AG10803 (cell line): ENCODE data around the gene FAM3C.

Experiments used
- DNase-seq: peaks from one replicate; pipeline ENCODE4 v3.0.0; 2010; ENCODE audit warnings: low read depth
- H3K4me3 ChIP-seq: 2 replicates; pipeline ENCODE4 v1.5.1; 2011; ENCODE audit warnings: mild to moderate bottlenecking, low read length, control low read depth
- TF ChIP-seq, protein P1 (sequence below): conservative IDR thresholded peaks from 2 replicates; pipeline ENCODE4 v1.5.1; 2011; ENCODE audit warnings: mild to moderate bottlenecking, low read length, control low read depth, inconsistent platforms

Gene FAM3C

DNA sequence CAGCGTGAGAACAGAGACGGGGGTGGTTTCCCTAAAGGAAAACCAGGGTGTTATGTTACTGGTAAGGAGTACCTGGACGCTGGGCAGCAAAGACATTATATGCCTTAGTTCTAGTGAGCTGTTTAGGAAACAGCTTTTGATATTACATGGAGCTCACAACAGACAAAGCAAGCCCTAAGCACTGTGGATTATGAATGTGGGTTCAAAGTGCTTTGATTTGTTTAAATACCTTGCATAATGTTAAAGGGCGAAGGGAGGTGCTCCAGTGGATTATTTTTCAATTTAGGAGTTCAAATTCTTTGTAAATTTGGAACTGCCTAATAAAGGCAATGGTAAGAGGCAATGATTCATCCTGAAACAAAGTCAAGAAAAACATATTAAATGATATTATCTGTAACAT lies 53.5 kb downstream of the FAM3C start:
- no peak for DNase-seq
- TF ChIP-seq, protein P1, sequence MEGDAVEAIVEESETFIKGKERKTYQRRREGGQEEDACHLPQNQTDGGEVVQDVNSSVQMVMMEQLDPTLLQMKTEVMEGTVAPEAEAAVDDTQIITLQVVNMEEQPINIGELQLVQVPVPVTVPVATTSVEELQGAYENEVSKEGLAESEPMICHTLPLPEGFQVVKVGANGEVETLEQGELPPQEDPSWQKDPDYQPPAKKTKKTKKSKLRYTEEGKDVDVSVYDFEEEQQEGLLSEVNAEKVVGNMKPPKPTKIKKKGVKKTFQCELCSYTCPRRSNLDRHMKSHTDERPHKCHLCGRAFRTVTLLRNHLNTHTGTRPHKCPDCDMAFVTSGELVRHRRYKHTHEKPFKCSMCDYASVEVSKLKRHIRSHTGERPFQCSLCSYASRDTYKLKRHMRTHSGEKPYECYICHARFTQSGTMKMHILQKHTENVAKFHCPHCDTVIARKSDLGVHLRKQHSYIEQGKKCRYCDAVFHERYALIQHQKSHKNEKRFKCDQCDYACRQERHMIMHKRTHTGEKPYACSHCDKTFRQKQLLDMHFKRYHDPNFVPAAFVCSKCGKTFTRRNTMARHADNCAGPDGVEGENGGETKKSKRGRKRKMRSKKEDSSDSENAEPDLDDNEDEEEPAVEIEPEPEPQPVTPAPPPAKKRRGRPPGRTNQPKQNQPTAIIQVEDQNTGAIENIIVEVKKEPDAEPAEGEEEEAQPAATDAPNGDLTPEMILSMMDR = no peak
- no peak overlapping the region for H3K4me3 ChIP-seq

DNA sequence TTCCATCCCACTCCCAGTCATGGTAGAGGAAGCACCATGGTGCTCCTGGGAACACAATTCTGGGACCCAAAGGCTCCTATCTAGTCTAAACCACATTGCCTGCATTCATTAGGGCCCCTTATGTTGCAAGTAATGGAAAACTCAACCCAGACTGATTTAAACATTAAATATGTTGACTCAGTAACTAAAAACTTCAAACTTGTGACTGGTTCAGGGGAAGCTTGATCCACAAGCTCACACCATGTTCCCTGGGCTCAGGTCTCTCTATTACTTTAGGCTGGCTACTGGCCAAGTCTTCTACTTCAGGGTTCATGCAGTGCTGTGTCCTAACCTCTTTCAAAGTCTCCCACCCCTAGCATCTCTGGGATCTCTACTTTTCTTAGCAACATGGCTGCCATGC lies 54.2 kb downstream of the FAM3C start:
- DNase-seq = peak; percentile 17
- TF ChIP-seq, protein P1 = no peak

DNA sequence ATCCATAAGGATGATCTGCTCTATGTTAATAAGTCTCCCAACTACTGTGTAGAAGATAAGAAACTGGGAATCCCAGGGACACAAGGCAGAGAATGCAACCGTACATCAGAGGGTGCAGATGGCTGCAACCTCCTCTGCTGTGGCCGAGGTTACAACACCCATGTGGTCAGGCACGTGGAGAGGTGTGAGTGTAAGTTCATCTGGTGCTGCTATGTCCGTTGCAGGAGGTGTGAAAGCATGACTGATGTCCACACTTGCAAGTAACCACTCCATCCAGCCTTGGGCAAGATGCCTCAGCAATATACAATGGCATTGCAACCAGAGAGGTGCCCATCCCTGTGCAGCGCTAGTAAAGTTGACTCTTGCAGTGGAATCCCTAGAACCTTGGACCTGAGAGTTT lies 57.0 kb downstream of the FAM3C start:
- TF ChIP-seq, protein P1 = no peak
- DNase-seq = no peak

More for the DNA sequence above, 54.2 kb downstream of the FAM3C start:
- H3K4me3 ChIP-seq = no peak overlapping the region

DNA sequence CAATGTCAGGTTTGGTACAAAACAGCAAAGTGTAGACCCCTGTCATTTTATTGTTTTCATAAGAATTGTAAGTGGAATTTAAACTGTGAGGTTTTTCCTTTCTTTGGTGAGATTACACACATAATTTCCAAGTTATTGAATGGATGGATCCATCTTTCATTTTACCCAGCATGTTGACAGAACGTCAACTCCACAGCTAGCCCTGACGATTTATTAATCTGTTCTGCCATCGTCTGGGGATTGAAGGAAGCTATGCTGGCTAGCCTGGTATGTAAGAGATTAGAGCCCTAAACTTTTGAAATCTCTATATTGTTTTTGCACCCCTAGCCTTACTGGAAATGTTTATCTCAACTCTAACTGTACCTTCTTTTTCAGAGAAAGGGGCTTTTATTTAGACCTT lies 58.7 kb downstream of the FAM3C start:
- TF ChIP-seq, protein P1 = peak; percentile 44
- H3K4me3 ChIP-seq = no peak overlapping the region
- DNase-seq = peak; percentile 38

More for the DNA sequence above, 57.0 kb downstream of the FAM3C start:
- H3K4me3 ChIP-seq = no peak overlapping the region

DNA sequence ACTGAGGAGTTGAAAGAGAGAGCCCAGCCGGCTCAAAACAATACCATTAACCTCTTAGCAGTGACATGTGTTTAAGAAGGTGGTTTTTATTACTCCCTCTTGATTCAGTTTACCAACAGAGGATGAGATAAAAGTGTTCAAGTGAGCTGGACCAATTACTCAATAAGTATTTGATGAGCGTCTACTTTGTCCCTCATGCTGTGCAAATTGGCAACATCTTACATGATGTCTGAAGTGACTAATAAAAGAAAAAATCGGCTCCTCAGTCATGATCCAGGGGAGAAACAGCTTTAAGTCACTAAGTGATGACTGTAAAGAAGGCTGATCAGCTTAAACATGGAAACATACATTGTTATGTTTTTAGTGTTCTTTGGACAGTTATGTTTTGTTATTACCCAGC lies 59.5 kb downstream of the FAM3C start:
- H3K4me3 ChIP-seq = no peak overlapping the region
- peak; percentile 51 for DNase-seq
- TF ChIP-seq, protein P1 = no peak

DNA sequence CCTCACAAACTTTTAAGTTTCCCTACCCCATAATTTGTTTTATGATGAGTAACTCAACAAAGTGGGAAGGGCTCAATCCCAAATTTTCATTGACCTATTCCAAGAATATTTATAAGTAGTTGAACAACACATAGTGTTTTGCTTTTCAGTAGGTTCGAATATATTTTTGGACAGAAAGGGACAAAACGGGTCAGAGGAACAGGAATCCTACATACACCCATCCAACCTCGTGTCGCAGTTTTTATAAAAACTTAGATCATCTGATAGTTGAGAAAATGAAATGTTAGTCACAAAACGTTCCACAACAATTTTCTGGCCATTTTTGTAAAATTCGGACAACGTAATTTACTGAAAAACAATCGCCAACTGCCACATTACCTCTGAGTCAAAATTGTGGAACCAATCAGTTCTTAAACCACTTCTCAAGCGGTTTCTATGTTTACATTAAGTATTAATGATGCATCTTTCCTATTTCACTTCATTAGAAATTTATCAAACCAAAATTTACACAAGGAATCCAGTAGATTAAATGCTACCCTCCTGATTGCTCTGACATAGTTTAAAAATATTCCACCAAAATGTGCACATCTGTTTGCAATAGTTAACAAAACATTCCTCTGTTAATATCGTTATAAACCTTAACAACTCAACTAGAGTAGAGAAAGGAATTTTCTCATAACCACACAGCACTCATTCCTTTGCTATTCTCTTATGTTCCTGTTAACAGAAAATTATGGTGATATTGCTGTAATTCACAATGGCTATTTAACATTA lies 61.0 kb downstream of the FAM3C start:
- H3K4me3 ChIP-seq = no peak overlapping the region
- TF ChIP-seq, protein P1 = no peak
- DNase-seq = peak; percentile 75

DNA sequence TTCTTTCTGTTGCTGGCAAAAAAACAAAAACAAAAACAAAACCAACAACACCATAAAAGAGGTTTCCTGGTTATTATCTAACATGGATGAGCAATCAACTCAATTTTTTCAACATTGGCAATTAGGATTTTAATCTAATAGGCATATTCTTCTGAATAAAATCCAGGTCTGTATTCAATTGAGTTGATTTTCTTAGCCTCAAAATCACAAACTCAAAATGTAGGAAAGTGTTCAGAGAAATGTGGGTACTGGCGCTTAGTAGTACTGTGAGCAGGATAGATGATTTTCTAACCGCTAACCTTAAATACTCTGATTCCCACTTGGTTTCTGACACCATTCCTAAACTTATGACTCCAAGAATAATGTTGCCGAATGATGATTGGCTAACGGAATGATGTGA lies 61.7 kb downstream of the FAM3C start:
- no peak for DNase-seq
- TF ChIP-seq, protein P1 = no peak

More for the DNA sequence above, 61.7 kb downstream of the FAM3C start:
- H3K4me3 ChIP-seq = no peak overlapping the region
